ENCODE results near the gene SLC26A6. TPM values are rescaled to one million over a fixed set of nuclear protein-coding genes. Genes with fewer than 3 reads are reported as not detected.
A peak's percentile ranks its signal among the peaks of the same experiment; 100 is the strongest.

Gene SLC26A6
- total RNA-seq, 1 donor from 2014 or later = 19.9 TPM

- ATAC-seq (peak; percentile 8), DNase-seq (no peak)
- Histone ChIP-seq H3K4me1 (no peaks in the 10 kb centered on the region), H3K4me3 (no peak within 1 kb of the TSS), H3K36me3 (peaks cover 2% of the 10 kb centered on the region), H3K9me3 (peaks cover 9% of the 10 kb centered on the region), H3K27ac (no peak within 1 kb of the TSS), H3K27me3 (no peaks in the 10 kb centered on the region)
- TF ChIP-seq CTCF (IDR thresholded peaks at IDR 0.05) = no peak
- intact Hi-C loops (cut with DNase I) = no loop called here
Observed at GRCh38 chr3:48621461-48621869, 13.8 kb downstream of the SLC26A6 start, which contains the start of gene TMEM89. TSS of gene TMEM89 (minus strand) at chr3:48621769. CDS start at chr3:48621756, 13 bp downstream.

- no peak for DNase-seq
- intact Hi-C loops (cut with DNase I) = no loop called here
- Histone ChIP-seq H3K27me3 (no peaks in the 10 kb centered on the region), H3K4me3 (no peak overlapping the region), H3K9me3 (peaks cover 9% of the 10 kb centered on the region), H3K36me3 (no peaks in the 10 kb centered on the region), H3K4me1 (no peaks in the 10 kb centered on the region), H3K27ac (no peak overlapping the region)
- TF ChIP-seq CTCF (IDR thresholded peaks at IDR 0.05) = no peak
- no peak for ATAC-seq
Observed at GRCh38 chr3:48619541-48620524, 15.4 kb downstream of the SLC26A6 start.

GRCh38 chr3:48617559-48617958 is 17.7 kb downstream of the SLC26A6 start:
- TF ChIP-seq CTCF (IDR thresholded peaks at IDR 0.05) = no peak
- ATAC-seq (no peak), DNase-seq (no peak)
- Histone ChIP-seq H3K27ac (no peak overlapping the region), H3K4me1 (no peaks in the 10 kb centered on the region), H3K27me3 (no peaks in the 10 kb centered on the region), H3K4me3 (no peak overlapping the region), H3K36me3 (no peaks in the 10 kb centered on the region), H3K9me3 (peaks cover 9% of the 10 kb centered on the region)
- intact Hi-C loops (cut with DNase I) = no loop called here

DNA sequence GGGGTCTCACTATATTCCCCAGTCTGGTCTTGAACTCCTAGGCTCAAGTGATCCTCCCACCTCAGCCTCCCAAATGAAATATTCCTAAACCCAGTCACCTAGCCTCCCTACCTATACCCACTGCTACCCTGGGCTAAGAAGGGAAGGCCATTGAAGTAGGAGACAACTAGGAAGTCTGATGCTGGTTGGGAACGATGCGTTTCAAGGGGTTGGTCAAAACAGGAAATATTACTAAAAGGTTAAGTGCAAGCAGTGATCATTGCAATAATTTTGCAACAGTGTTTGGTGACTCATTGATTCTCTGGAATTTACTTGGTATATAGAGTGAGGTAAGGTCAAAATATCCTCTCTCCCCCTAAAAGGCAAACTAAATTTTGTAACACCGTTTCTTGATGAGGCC is 21.2 kb downstream of the SLC26A6 start:
- Histone ChIP-seq H3K27ac (no peak overlapping the region), H3K4me1 (peaks cover 7% of the 10 kb centered on the region), H3K9me3 (peaks cover 9% of the 10 kb centered on the region), H3K4me3 (no peak overlapping the region), H3K36me3 (no peaks in the 10 kb centered on the region), H3K27me3 (no peaks in the 10 kb centered on the region)
- TF ChIP-seq CTCF (IDR thresholded peaks at IDR 0.05) = no peak
- intact Hi-C loops (cut with DNase I) = no loop called here
- no peak for DNase-seq
- ATAC-seq = peak; percentile 6

DNA sequence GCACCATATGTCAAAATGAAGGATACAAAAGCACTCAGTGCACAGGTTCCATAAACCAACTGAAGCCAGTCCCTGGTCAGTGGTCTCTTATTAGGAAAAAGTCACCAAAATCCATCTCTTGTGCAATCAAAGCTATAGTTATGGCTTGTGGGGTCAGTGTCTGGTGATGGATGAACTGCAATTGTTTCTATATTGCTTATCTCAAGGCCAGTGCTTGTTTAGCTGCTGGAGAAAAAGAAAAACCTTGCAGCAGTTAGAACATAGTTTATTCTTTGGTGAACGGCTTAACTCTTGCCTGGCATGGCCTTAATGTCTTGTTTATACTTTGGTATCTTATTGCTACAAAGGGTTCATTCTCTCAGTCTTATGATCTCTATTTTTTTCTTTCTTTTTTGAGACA is 23.0 kb downstream of the SLC26A6 start:
- Histone ChIP-seq H3K27me3 (no peaks in the 10 kb centered on the region), H3K36me3 (peaks cover 11% of the 10 kb centered on the region), H3K4me1 (peaks cover 18% of the 10 kb centered on the region), H3K27ac (no peak overlapping the region), H3K4me3 (no peak overlapping the region), H3K9me3 (peaks cover 4% of the 10 kb centered on the region)
- intact Hi-C loops (cut with DNase I) = no loop called here
- DNase-seq = no peak
- no peak for TF ChIP-seq CTCF (IDR thresholded peaks at IDR 0.05)
- ATAC-seq = no peak
